SK-N-SH treated with all-trans-retinoic acid at 6 μM for 48 hours (cell line): ENCODE measurements around the gene RPL21.
A peak's percentile ranks its signal among the peaks of the same experiment; 100 is the strongest.

Experiments
- ATAC-seq: fragments of 200-7000 bp; cut with Tn5 transposase; 3 replicates; pipeline ENCODE4 v1.9.1; 2020; ENCODE audit warnings: mild to moderate bottlenecking, moderate library complexity
- ARNTL ChIP-seq: fragments of 450-650 bp; formaldehyde crosslinking; IDR thresholded peaks from 2 replicates; pipeline ENCODE4 v1.5.0; 2020; ENCODE audit warnings: low read depth, mild to moderate bottlenecking, moderate library complexity, borderline replicate concordance
- BACH2 ChIP-seq: fragments of 250-450 bp; sonication (Bioruptor Pico); IDR thresholded peaks from 2 replicates; pipeline ENCODE4 v1.9.0; 2021; ENCODE audit warnings: mild to moderate bottlenecking, borderline replicate concordance
- CSDC2 ChIP-seq: fragments of 250-450 bp; sonication (Bioruptor Pico); IDR thresholded peaks from 2 replicates; pipeline ENCODE4 v1.5.0; 2020; ENCODE audit warnings: mild to moderate bottlenecking, moderate library complexity
- ESRRG ChIP-seq: fragments of 250-450 bp; sonication (Bioruptor Pico); IDR thresholded peaks from 2 replicates; pipeline ENCODE4 v1.6.1; 2021; ENCODE audit warnings: mild to moderate bottlenecking
- GLIS3 ChIP-seq: fragments of 250-450 bp; sonication (Bioruptor Pico); IDR thresholded peaks from 2 replicates; pipeline ENCODE4 v1.5.0; 2020; ENCODE audit warnings: mild to moderate bottlenecking, moderate library complexity
- ISL1 ChIP-seq: fragments of 250-450 bp; sonication (Bioruptor Pico); IDR thresholded peaks from 2 replicates; pipeline ENCODE4 v2.1.2; 2022; ENCODE audit warnings: mild to moderate bottlenecking, moderate library complexity
- POU6F1 ChIP-seq: fragments of 250-450 bp; sonication (Bioruptor Pico); IDR thresholded peaks from 2 replicates; pipeline ENCODE4 v1.8.0; 2021; ENCODE audit warnings: low read depth, mild to moderate bottlenecking, moderate library complexity, borderline replicate concordance
- PPARA ChIP-seq: fragments of 250-450 bp; sonication (Bioruptor Pico); IDR thresholded peaks from 2 replicates; pipeline ENCODE4 v1.5.0; 2020; ENCODE audit warnings: mild to moderate bottlenecking, borderline replicate concordance
- RARB ChIP-seq: fragments of 250-450 bp; sonication (Bioruptor Pico); IDR thresholded peaks from 2 replicates; pipeline ENCODE4 v1.8.0; 2021; ENCODE audit warnings: mild to moderate bottlenecking, moderate library complexity
- SNAI2 ChIP-seq: fragments of 250-450 bp; sonication (Bioruptor Pico); IDR thresholded peaks from 2 replicates; pipeline ENCODE4 v1.5.0; 2020; ENCODE audit warnings: mild to moderate bottlenecking, moderate library complexity
- TOX ChIP-seq: fragments of 250-450 bp; sonication (Bioruptor Pico); IDR thresholded peaks from 2 replicates; pipeline ENCODE4 v1.8.0; 2021; ENCODE audit warnings: mild to moderate bottlenecking, moderate library complexity, borderline replicate concordance
- TSHZ2 ChIP-seq: fragments of 250-450 bp; sonication (Bioruptor Pico); IDR thresholded peaks from 2 replicates; pipeline ENCODE4 v1.5.0; 2020; ENCODE audit warnings: mild to moderate bottlenecking, moderate library complexity
- ZC3H10 ChIP-seq: fragments of 250-450 bp; sonication (Bioruptor Pico); IDR thresholded peaks from 2 replicates; pipeline ENCODE4 v1.5.1; 2021; ENCODE audit warnings: mild to moderate bottlenecking, moderate library complexity
- ZFP3 ChIP-seq: fragments of 250-450 bp; sonication (Bioruptor Pico); IDR thresholded peaks from 2 replicates; pipeline ENCODE4 v1.5.0; 2020; ENCODE audit warnings: mild to moderate bottlenecking, moderate library complexity
- ZFP30 ChIP-seq: fragments of 450-650 bp; formaldehyde crosslinking; IDR thresholded peaks from 2 replicates; pipeline ENCODE4 v1.5.0; 2022; ENCODE audit warnings: mild to moderate bottlenecking, moderate library complexity
- ZNF8 ChIP-seq: fragments of 450-650 bp; formaldehyde crosslinking; IDR thresholded peaks from 2 replicates; pipeline ENCODE4 v1.5.0; 2020; ENCODE audit warnings: mild to moderate bottlenecking, moderate library complexity
- TF ChIP-seq, protein P1 (sequence below): fragments of 250-450 bp; sonication (Bioruptor Pico); IDR thresholded peaks from 2 replicates; pipeline ENCODE4 v1.8.0; 2020; ENCODE audit warnings: mild to moderate bottlenecking, moderate library complexity, borderline replicate concordance
- TF ChIP-seq, protein P2 (sequence below): fragments of 250-450 bp; sonication (Bioruptor Pico); IDR thresholded peaks from 2 replicates; pipeline ENCODE4 v1.5.1; 2020; ENCODE audit warnings: low read depth, mild to moderate bottlenecking, moderate library complexity

The RPL21 gene

DNA sequence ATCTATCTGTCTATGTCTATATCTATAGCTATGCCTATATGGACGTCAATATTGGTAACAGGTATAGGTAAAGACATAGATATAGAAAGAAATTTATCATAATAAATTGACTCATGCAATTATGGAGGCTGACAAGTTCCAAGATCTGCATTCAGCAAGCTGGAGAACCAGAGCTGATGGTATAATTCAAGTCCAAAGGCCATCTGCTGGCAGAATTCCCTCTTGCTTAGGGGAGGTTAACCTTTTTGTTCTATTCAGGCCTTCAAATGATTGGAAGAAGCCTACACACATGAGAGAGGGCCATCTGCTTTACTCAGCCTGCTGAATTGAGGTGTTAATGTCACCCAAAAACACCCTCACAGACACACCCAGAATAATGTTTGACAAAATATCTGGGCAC lies 30.1 kb downstream of the RPL21 start (continued):
- TF ChIP-seq, protein P1, sequence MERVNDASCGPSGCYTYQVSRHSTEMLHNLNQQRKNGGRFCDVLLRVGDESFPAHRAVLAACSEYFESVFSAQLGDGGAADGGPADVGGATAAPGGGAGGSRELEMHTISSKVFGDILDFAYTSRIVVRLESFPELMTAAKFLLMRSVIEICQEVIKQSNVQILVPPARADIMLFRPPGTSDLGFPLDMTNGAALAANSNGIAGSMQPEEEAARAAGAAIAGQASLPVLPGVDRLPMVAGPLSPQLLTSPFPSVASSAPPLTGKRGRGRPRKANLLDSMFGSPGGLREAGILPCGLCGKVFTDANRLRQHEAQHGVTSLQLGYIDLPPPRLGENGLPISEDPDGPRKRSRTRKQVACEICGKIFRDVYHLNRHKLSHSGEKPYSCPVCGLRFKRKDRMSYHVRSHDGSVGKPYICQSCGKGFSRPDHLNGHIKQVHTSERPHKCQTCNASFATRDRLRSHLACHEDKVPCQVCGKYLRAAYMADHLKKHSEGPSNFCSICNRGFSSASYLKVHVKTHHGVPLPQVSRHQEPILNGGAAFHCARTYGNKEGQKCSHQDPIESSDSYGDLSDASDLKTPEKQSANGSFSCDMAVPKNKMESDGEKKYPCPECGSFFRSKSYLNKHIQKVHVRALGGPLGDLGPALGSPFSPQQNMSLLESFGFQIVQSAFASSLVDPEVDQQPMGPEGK (CRISPR knock-in tag) = no peak
- TF ChIP-seq ISL1 (CRISPR knock-in tag) = no peak
- TF ChIP-seq PPARA = no peak
- TF ChIP-seq TSHZ2 (CRISPR knock-in tag) = no peak
- TF ChIP-seq, protein P2, sequence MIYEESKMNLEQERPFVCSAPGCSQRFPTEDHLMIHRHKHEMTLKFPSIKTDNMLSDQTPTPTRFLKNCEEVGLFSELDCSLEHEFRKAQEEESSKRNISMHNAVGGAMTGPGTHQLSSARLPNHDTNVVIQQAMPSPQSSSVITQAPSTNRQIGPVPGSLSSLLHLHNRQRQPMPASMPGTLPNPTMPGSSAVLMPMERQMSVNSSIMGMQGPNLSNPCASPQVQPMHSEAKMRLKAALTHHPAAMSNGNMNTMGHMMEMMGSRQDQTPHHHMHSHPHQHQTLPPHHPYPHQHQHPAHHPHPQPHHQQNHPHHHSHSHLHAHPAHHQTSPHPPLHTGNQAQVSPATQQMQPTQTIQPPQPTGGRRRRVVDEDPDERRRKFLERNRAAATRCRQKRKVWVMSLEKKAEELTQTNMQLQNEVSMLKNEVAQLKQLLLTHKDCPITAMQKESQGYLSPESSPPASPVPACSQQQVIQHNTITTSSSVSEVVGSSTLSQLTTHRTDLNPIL (CRISPR knock-in tag) = no peak
- no peak for TF ChIP-seq BACH2 (CRISPR knock-in tag)

DNA sequence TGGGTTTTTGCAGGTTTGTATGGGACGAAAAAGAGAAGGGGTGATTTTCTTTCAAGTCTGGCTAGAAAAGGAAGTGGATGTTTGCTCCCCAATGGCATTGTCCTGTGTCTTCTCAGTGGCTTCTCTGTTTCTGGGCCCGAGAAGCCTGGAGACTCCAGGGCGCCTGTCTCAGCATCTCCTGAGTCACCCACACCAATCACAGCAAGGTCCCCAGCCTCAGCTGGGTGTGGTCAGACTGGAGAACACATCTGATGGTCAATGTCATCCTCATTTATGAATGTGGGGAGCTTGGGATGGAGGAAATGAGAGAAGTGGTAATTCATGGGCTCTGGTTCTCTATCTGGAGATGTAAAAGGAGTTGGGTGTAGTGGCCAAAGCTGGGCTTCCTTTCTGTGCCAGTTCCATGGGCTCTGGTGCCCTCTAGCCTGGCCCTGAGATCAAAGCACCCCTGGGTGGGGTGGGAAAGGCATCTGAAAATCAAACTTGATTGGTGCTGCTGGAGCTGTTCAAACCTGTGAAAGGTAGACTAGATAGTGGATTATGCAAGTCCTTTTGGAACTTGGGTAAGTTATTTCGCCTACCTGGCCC lies 32.6 kb downstream of the RPL21 start:
- TF ChIP-seq ARNTL (CRISPR knock-in tag) (no peak), GLIS3 (no peak), SNAI2 (CRISPR knock-in tag) (no peak), TOX (CRISPR knock-in tag) (no peak), ZFP30 (CRISPR knock-in tag) (no peak), CSDC2 (CRISPR knock-in tag) (no peak), TSHZ2 (CRISPR knock-in tag) (no peak), ISL1 (CRISPR knock-in tag) (no peak), POU6F1 (no peak), ESRRG (CRISPR knock-in tag) (no peak), RARB (no peak), ZNF8 (no peak), BACH2 (CRISPR knock-in tag) (no peak), ZC3H10 (no peak), ZFP3 (CRISPR knock-in tag) (no peak), PPARA (no peak)
- TF ChIP-seq, protein P1 (CRISPR knock-in tag) = no peak
- TF ChIP-seq, protein P2 (CRISPR knock-in tag) = no peak

More for the DNA sequence above, 32.6 kb downstream of the RPL21 start:
- ATAC-seq = peak; percentile 89
